HCT116 (cell line): ENCODE data around the gene COPS9. TPM values are rescaled to one million over a fixed set of nuclear protein-coding genes. Genes with fewer than 3 reads are reported as not detected.

ENCODE experiments used
- ATAC-seq: fragments of 200-7000 bp; cut with Tn5 transposase; 2 replicates; pipeline ENCODE4 v1.9.1; 2020; ENCODE audit warnings: mild to moderate bottlenecking, moderate library complexity
- BruUV-seq: library from RNA; stranded (reverse); fragments of 400-500 nt; replicated peaks from 2 replicates; lab custom pipeline; 2021; lab: Mats Ljungman, UMichigan
- CTCF ChIA-PET: fragments of 300-600 bp; sonication (Branson Sonifier 250); formaldehyde crosslinking; loops from one replicate; lab custom pipeline; 2021; ENCODE audit warnings: antibody characterized with exemption; lab: Charles Lee
- POLR2A ChIA-PET: fragments of 300-600, 350-600 bp; sonication (Branson Sonifier 250); formaldehyde crosslinking; loops from one replicate; lab custom pipeline; 2021; ENCODE audit warnings: antibody characterized with exemption; lab: Charles Lee
- RAD21 ChIA-PET, 2 experiments: fragments of 300-600 bp; sonication (Branson Sonifier 250); formaldehyde crosslinking; loops; one replicate each; lab custom pipeline; 2023; ENCODE audit warnings: low total read pairs in 2 of 2; ENCODE audit not compliant: uncharacterized antibody in 2 of 2, unreplicated experiment in 2 of 2, low non-redundant PET in 1 of 2; lab: Charles Lee
- DNase-seq: peaks from one replicate; pipeline ENCODE4 v3.0.0-alpha.2; 2010; ENCODE audit warnings: low read depth, low spot score
- H2AFZ ChIP-seq: fragments of 200-600 bp; shearing (Covaris generic), sonication (generic); 2 replicates; pipeline ENCODE4 v1.6.1; 2017; ENCODE audit warnings: low read depth, mixed run types, mixed read lengths, antibody characterized with exemption, low read length; ENCODE audit not compliant: poor library complexity, severe bottlenecking
- H3K27ac ChIP-seq: 2 replicates; pipeline ENCODE4 v1.5.1; 2012; ENCODE audit warnings: low read depth, low read length
- H3K27me3 ChIP-seq: fragments of 200-600 bp; sonication (generic); 2 replicates; pipeline ENCODE4 v1.6.1; 2016; ENCODE audit warnings: mixed run types, low read length, mixed read lengths; ENCODE audit not compliant: insufficient read depth
- H3K36me3 ChIP-seq, 2 experiments: fragments of 200-500 bp in 1 of 2; fragments of 200-600 bp in 1 of 2; sonication (Bioruptor generic) in 1 of 2; sonication (generic) in 1 of 2; 2 replicates each; pipeline versions ENCODE4 v1.5.1 to v1.6.1; 2014 to 2016; ENCODE audit warnings: low read length in 2 of 2, inconsistent platforms in 1 of 2, mixed read lengths in 1 of 2, mixed run types in 1 of 2; ENCODE audit not compliant: insufficient read depth in 2 of 2, control insufficient read depth in 1 of 2
- H3K4me1 ChIP-seq, 2 experiments: fragments of 200-600 bp in 1 of 2; sonication (generic) in 1 of 2; 2 replicates each; pipeline versions ENCODE4 v1.5.1 to v1.6.1; 2012 to 2017; ENCODE audit warnings: low read length in 2 of 2, inconsistent platforms in 1 of 2, mild to moderate bottlenecking in 1 of 2, mixed read lengths in 1 of 2, mixed run types in 1 of 2, moderate library complexity in 1 of 2; ENCODE audit not compliant: insufficient read depth in 2 of 2, control insufficient read depth in 1 of 2
- H3K4me2 ChIP-seq: fragments of 200-600 bp; sonication (generic); 2 replicates; pipeline ENCODE4 v1.6.1; 2017; ENCODE audit warnings: mixed run types, low read length, mixed read lengths
- H3K4me3 ChIP-seq, 2 experiments: fragments of 200-600 bp in 1 of 2; sonication (generic) in 1 of 2; replicated peaks in 1 of 2; 2 replicates each; pipeline ENCODE4 v1.5.1; 2011 to 2016; ENCODE audit warnings: low read length in 2 of 2, control low read depth in 1 of 2, low read depth in 1 of 2, mild to moderate bottlenecking in 1 of 2, mixed read lengths in 1 of 2, mixed run types in 1 of 2
- H3K79me2 ChIP-seq: fragments of 200-600 bp; sonication (generic); 2 replicates; pipeline ENCODE4 v1.6.1; 2017; ENCODE audit warnings: mild to moderate bottlenecking, mixed run types, low read length, moderate library complexity, mixed read lengths; ENCODE audit not compliant: insufficient read depth
- H3K9ac ChIP-seq: fragments of 200-600 bp; sonication (generic); 2 replicates; pipeline ENCODE4 v1.6.1; 2016; ENCODE audit warnings: low read length, mixed read lengths
- H3K9me2 ChIP-seq: fragments of 200-600 bp; sonication (generic), shearing (Covaris generic); 2 replicates; pipeline ENCODE4 v1.6.1; 2017; ENCODE audit warnings: mixed run types, mild to moderate bottlenecking, moderate library complexity; ENCODE audit not compliant: insufficient read depth
- H3K9me3 ChIP-seq, 2 experiments: fragments of 200-500 bp in 1 of 2; fragments of 200-600 bp in 1 of 2; sonication (Bioruptor generic) in 1 of 2; sonication (generic) in 1 of 2; 2 replicates each; pipeline ENCODE4 v1.6.1; 2014 to 2017; ENCODE audit warnings: low read length in 2 of 2, mixed read lengths in 2 of 2, inconsistent platforms in 1 of 2, low read depth in 1 of 2, mild to moderate bottlenecking in 1 of 2, mixed run types in 1 of 2, moderate library complexity in 1 of 2; ENCODE audit not compliant: control insufficient read depth in 1 of 2, insufficient read depth in 1 of 2
- H4K20me1 ChIP-seq: fragments of 200-600 bp; sonication (generic), shearing (Covaris generic); 2 replicates; pipeline ENCODE4 v1.6.1; 2017; ENCODE audit warnings: mixed run types, mild to moderate bottlenecking, moderate library complexity; ENCODE audit not compliant: insufficient read depth
- CEBPB ChIP-seq: IDR thresholded peaks from 2 replicates; pipeline ENCODE4 v1.6.1; 2012; ENCODE audit warnings: low read depth
- CTCF ChIP-seq, 3 experiments: fragments of 200-600 bp in 1 of 3; sonication (generic) in 1 of 3; IDR thresholded peaks in 2 of 3; conservative IDR thresholded peaks in 1 of 3; 2 replicates each; pipeline ENCODE4 v1.5.1; 2012 to 2017; ENCODE audit warnings: low read depth in 2 of 3, low read length in 2 of 3, antibody characterized with exemption in 1 of 3, borderline replicate concordance in 1 of 3, control low read depth in 1 of 3, mild to moderate bottlenecking in 1 of 3, mixed read lengths in 1 of 3, mixed run types in 1 of 3, moderate library complexity in 1 of 3; ENCODE audit not compliant: insufficient read depth in 1 of 3
- EGR1 ChIP-seq: IDR thresholded peaks from 2 replicates; pipeline ENCODE4 v1.6.1; 2012; ENCODE audit warnings: low read depth
- ELF1 ChIP-seq: IDR thresholded peaks from 2 replicates; pipeline ENCODE4 v1.6.1; 2012; ENCODE audit warnings: low read depth, borderline replicate concordance
- FOSL1 ChIP-seq: IDR thresholded peaks from 2 replicates; pipeline ENCODE4 v1.6.1; 2012; ENCODE audit warnings: low read depth
- JUND ChIP-seq: IDR thresholded peaks from 2 replicates; pipeline ENCODE4 v1.6.1; 2012
- POLR2A ChIP-seq: IDR thresholded peaks from 2 replicates; pipeline ENCODE4 v1.7.0; 2011; ENCODE audit warnings: borderline replicate concordance; ENCODE audit not compliant: insufficient read depth, insufficient read length; ENCODE audit errors: extremely low read depth
- POLR2AphosphoS5 ChIP-seq: IDR thresholded peaks from 2 replicates; pipeline ENCODE4 v1.6.1; 2011; ENCODE audit warnings: mild to moderate bottlenecking, low read depth, low read length, moderate library complexity
- RAD21 ChIP-seq: IDR thresholded peaks from 2 replicates; pipeline ENCODE4 v1.6.1; 2012; ENCODE audit warnings: low read depth, mild to moderate bottlenecking
- REST ChIP-seq: IDR thresholded peaks from 2 replicates; pipeline ENCODE4 v1.6.1; 2012; ENCODE audit warnings: low read depth
- YY1 ChIP-seq: IDR thresholded peaks from 2 replicates; pipeline ENCODE4 v1.6.1; 2011; ENCODE audit warnings: low read length, low read depth, moderate library complexity, mild to moderate bottlenecking; ENCODE audit not compliant: insufficient replicate concordance; ENCODE audit errors: extremely low read depth
- ZBTB33 ChIP-seq: IDR thresholded peaks from 2 replicates; pipeline ENCODE4 v1.6.1; 2011; ENCODE audit warnings: mild to moderate bottlenecking, low read length, moderate library complexity; ENCODE audit not compliant: insufficient replicate concordance; ENCODE audit errors: extremely low read depth
- ZFX ChIP-seq: fragments of 450-650 bp; IDR thresholded peaks from 2 replicates; pipeline ENCODE4 v1.6.1; 2017
- ZNF274 ChIP-seq: fragments of 200-500 bp; sonication (Bioruptor generic); IDR thresholded peaks from 2 replicates; pipeline ENCODE4 v1.6.1; 2014; ENCODE audit warnings: mild to moderate bottlenecking, low read depth, low read length, inconsistent platforms
- intact Hi-C: fragments of 100-400 bp; cut with micrococcal nuclease; formaldehyde crosslinking; loops from 2 replicates; pipeline ENCODE4 v1.10.0; 2022
- total RNA-seq: library from RNA; stranded (reverse); gene quantifications from one replicate; pipeline ENCODE4 v1.2.1, GENCODE V29; 2021; ENCODE audit not compliant: unreplicated experiment

Gene COPS9
- total RNA-seq, 1 experiment from 2014 or later, result 111 TPM

GRCh38 chr2:240105982-240106381 is 30.1 kb downstream of the COPS9 start:
- Histone ChIP-seq H3K4me2 (no peak overlapping the region), H3K27me3 (peaks cover 9% of the 10 kb centered on the region), H3K4me1 (no peaks in the 10 kb centered on the region), H3K9ac (no peak overlapping the region), H3K27ac (no peak overlapping the region), H3K9me2 (no peaks in the 10 kb centered on the region), H3K36me3 (no peaks in the 10 kb centered on the region), H3K9me3 (no peaks in the 10 kb centered on the region), H3K4me3 (no peak overlapping the region), H4K20me1 (no peaks in the 10 kb centered on the region), H2AFZ (no peak overlapping the region), H3K79me2 (no peaks in the 10 kb centered on the region)
- ChIA-PET CTCF (no interaction called here), POLR2A (no interaction called here), RAD21 (no interaction called here)
- ATAC-seq (no peak), DNase-seq (no peak)
- TF ChIP-seq ZFX (no peak), CEBPB (no peak), RAD21 (no peak), ELF1 (no peak), POLR2A (no peak), JUND (no peak), POLR2AphosphoS5 (no peak), CTCF (IDR thresholded peaks at IDR 0.05 in 2 of 3, conservative IDR thresholded peaks at IDR 0.05 in 1 of 3; ENCODE audit: borderline replicate concordance in 1 of 3, insufficient read depth in 1 of 3, low read depth in 2 of 3, low read length in 2 of 3) (no peak), REST (no peak), ZNF274 (no peak), EGR1 (no peak), ZBTB33 (no peak), FOSL1 (no peak), YY1 (no peak)
- intact Hi-C loops, result no loop called here
- BruUV-seq, result no TSS peak
